H1 (cell line): Measurements from ENCODE around the gene MBNL1.

Experiments used
- CTBP2 ChIP-seq: IDR thresholded peaks from 2 replicates; pipeline ENCODE4 v1.7.0; 2011; ENCODE audit warnings: borderline replicate concordance, mild to moderate bottlenecking, moderate library complexity, mixed read lengths, low read length; ENCODE audit not compliant: insufficient read depth, insufficient read length
- EP300 ChIP-seq, 2 experiments: IDR thresholded peaks; 1 replicate in 1 of 2; 2 replicates in 1 of 2; pipeline ENCODE4 v1.6.1; 2011 to 2012; ENCODE audit warnings: low read depth in 2 of 2, low read length in 2 of 2, mild to moderate bottlenecking in 2 of 2, borderline replicate concordance in 1 of 2, inconsistent platforms in 1 of 2, moderate library complexity in 1 of 2
- GABPA ChIP-seq: IDR thresholded peaks from 2 replicates; pipeline ENCODE4 v1.6.1; 2011; ENCODE audit warnings: mild to moderate bottlenecking, low read length, moderate library complexity, borderline replicate concordance; ENCODE audit not compliant: insufficient read depth
- JUN ChIP-seq: IDR thresholded peaks from 2 replicates; pipeline ENCODE4 v1.6.1; 2011; ENCODE audit warnings: low read depth, mild to moderate bottlenecking, improper control_type of control experiment, low read length
- POLR2A ChIP-seq, 2 experiments: IDR thresholded peaks; 1 replicate in 1 of 2; 2 replicates in 1 of 2; pipeline ENCODE4 v1.6.1; 2011; ENCODE audit warnings: low read depth in 2 of 2, low read length in 2 of 2, mild to moderate bottlenecking in 2 of 2; ENCODE audit errors: control extremely low read depth in 1 of 2
- RAD21 ChIP-seq, 2 experiments: IDR thresholded peaks in 1 of 2; conservative IDR thresholded peaks in 1 of 2; 2 replicates each; pipeline ENCODE4 v1.6.1; 2011; ENCODE audit warnings: low read depth in 2 of 2, low read length in 2 of 2, improper control_type of control experiment in 1 of 2, inconsistent platforms in 1 of 2, mild to moderate bottlenecking in 1 of 2, moderate library complexity in 1 of 2
- TBP ChIP-seq: IDR thresholded peaks from 2 replicates; pipeline ENCODE4 v1.6.1; 2011; ENCODE audit warnings: low read depth, low read length, improper control_type of control experiment
- YY1 ChIP-seq: IDR thresholded peaks from 2 replicates; pipeline ENCODE4 v1.6.1; 2011; ENCODE audit warnings: low read depth, mild to moderate bottlenecking, low read length
- ZNF274 ChIP-seq: IDR thresholded peaks from 2 replicates; pipeline ENCODE4 v1.7.0; 2012; ENCODE audit warnings: low read length, borderline replicate concordance; ENCODE audit errors: extremely low read depth
- TF ChIP-seq, protein P1 (sequence below), 3 experiments: IDR thresholded peaks; 1 replicate in 2 of 3; 2 replicates in 1 of 3; pipeline versions ENCODE4 v1.5.1 to v1.6.1; 2011; ENCODE audit warnings: low read length in 3 of 3, mild to moderate bottlenecking in 3 of 3, inconsistent platforms in 2 of 3, low read depth in 1 of 3, moderate library complexity in 1 of 3; ENCODE audit not compliant: insufficient read depth in 1 of 3; ENCODE audit errors: control extremely low read depth in 1 of 3
- TF ChIP-seq, protein P2 (sequence below): IDR thresholded peaks from 2 replicates; pipeline ENCODE4 v1.6.1; 2012; ENCODE audit warnings: inconsistent platforms

DNA sequence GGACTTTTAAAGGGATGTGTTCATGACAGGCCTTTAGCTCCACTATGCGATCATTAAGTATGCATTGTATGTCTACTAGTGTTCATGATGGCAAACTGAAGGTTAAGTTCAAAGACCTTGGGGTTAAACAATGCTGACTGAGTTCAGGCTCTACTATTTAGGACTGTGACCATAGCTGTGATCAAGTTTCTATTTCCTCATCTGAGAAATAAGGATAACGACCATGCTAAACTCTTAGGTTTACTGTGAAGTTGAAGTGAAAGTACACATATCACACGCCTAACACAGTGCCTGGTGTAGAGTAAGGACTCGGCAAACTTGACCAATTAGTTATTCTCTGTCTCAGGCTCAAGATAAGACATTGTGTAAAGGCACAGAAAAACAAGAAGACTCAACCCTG, 243.2 kb downstream of the MBNL1 start:
- TF ChIP-seq RAD21 (IDR thresholded peaks at IDR 0.05 in 1 of 2, conservative IDR thresholded peaks at IDR 0.05 in 1 of 2; ENCODE audit: low read depth in 2 of 2, low read length in 2 of 2) = no peak
- TF ChIP-seq, protein P1, sequence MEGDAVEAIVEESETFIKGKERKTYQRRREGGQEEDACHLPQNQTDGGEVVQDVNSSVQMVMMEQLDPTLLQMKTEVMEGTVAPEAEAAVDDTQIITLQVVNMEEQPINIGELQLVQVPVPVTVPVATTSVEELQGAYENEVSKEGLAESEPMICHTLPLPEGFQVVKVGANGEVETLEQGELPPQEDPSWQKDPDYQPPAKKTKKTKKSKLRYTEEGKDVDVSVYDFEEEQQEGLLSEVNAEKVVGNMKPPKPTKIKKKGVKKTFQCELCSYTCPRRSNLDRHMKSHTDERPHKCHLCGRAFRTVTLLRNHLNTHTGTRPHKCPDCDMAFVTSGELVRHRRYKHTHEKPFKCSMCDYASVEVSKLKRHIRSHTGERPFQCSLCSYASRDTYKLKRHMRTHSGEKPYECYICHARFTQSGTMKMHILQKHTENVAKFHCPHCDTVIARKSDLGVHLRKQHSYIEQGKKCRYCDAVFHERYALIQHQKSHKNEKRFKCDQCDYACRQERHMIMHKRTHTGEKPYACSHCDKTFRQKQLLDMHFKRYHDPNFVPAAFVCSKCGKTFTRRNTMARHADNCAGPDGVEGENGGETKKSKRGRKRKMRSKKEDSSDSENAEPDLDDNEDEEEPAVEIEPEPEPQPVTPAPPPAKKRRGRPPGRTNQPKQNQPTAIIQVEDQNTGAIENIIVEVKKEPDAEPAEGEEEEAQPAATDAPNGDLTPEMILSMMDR (IDR thresholded peaks at IDR 0.05; ENCODE audit: control extremely low read depth in 1 of 3, insufficient read depth in 1 of 3, low read depth in 1 of 3, low read length in 3 of 3) = no peak
- no peak for TF ChIP-seq TBP
- no peak for TF ChIP-seq EP300 (IDR thresholded peaks at IDR 0.05; ENCODE audit: borderline replicate concordance in 1 of 2, low read depth in 2 of 2, low read length in 2 of 2)
- no peak for TF ChIP-seq JUN
- TF ChIP-seq GABPA = no peak
- no peak for TF ChIP-seq YY1
- TF ChIP-seq POLR2A (IDR thresholded peaks at IDR 0.05; ENCODE audit: control extremely low read depth in 1 of 2, low read depth in 2 of 2, low read length in 2 of 2) = no peak
- TF ChIP-seq, protein P2, sequence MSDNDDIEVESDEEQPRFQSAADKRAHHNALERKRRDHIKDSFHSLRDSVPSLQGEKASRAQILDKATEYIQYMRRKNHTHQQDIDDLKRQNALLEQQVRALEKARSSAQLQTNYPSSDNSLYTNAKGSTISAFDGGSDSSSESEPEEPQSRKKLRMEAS = no peak
- TF ChIP-seq ZNF274 = no peak
- no peak for TF ChIP-seq CTBP2
